Stomach (tissue), 9 donors: ENCODE data around the gene TLE3. TPM values are rescaled to one million over a fixed set of nuclear protein-coding genes. Genes with fewer than 3 reads are reported as not detected.

Experiments used
- DNase-seq, 2 donors: peaks; one replicate each; pipeline versions ENCODE4 v3.0.0 to v3.0.0-alpha.2; 2013 to 2019
- H3K27ac ChIP-seq, 5 donors: fragments of 200-600 bp in 4 of 5; sonication (generic) in 4 of 5; one replicate each; pipeline ENCODE4 v1.5.1; 2013 to 2019; ENCODE audit warnings: mild to moderate bottlenecking in 1 of 5, moderate library complexity in 1 of 5
- H3K27me3 ChIP-seq, 3 donors: fragments of 200-600 bp; sonication (generic); one replicate each; pipeline ENCODE4 v1.5.1; 2017 to 2019; ENCODE audit warnings: mixed run types in 1 of 3
- H3K36me3 ChIP-seq, 4 donors: fragments of 200-600 bp; sonication (generic); 1 replicate in 3 of 4; 2 replicates in 1 of 4; pipeline ENCODE4 v1.5.1; 2016 to 2019
- H3K4me1 ChIP-seq, 4 donors: fragments of 200-600 bp; sonication (generic); one replicate each; pipeline ENCODE4 v1.5.1; 2016 to 2019
- H3K4me3 ChIP-seq, 4 donors: fragments of 200-600 bp; sonication (generic) in 3 of 4; one replicate each; pipeline ENCODE4 v1.5.1; 2016 to 2019; ENCODE audit warnings: mild to moderate bottlenecking in 1 of 4
- H3K9me3 ChIP-seq, 4 donors: fragments of 200-600 bp; sonication (generic); one replicate each; pipeline ENCODE4 v1.5.1; 2016 to 2019
- EP300 ChIP-seq: sonication (generic); formaldehyde crosslinking; IDR thresholded peaks from one replicate; pipeline ENCODE4 v1.6.1; 2017; ENCODE audit warnings: antibody characterized with exemption
- POLR2A ChIP-seq, 4 donors: fragments of 450-650 bp; IDR thresholded peaks; one replicate each; pipeline ENCODE4 v1.6.1; 2016; ENCODE audit warnings: antibody characterized with exemption in 4 of 4, control low read depth in 2 of 4, mild to moderate bottlenecking in 1 of 4, moderate library complexity in 1 of 4
- POLR2AphosphoS5 ChIP-seq, 3 donors: sonication (generic); formaldehyde crosslinking; IDR thresholded peaks; one replicate each; pipeline ENCODE4 v1.6.1; 2016; ENCODE audit warnings: antibody characterized with exemption in 3 of 3
- WGBS, 5 donors: extraction: QIAGEN DNeasy Blood & Tissue Kit in 3 of 5; methylation state at CpG; one replicate each; pipeline versions ENCODE4 v1.1.5 to v1.1.7; 2013 to 2018; 5-methylcytosine and 5-hydroxymethylcytosine counted together
- intact Hi-C: fragments of 100-400 bp; cut with DNase I; formaldehyde crosslinking; loops from one replicate; pipeline ENCODE4 v1.15.1; 2023; ENCODE audit warnings: low total_unique reads
- polyA plus RNA-seq, 3 donors: library from polyadenylated mRNA; stranded (reverse); fragments of 200-250 nt; gene quantifications; one replicate each; pipeline ENCODE4 v1.2.3, GENCODE V29; 2013
- total RNA-seq, 5 donors: library from RNA; depleted of rRNA; stranded (reverse); fragments of >200 nt; gene quantifications; one replicate each; pipeline versions ENCODE4 v1.1.0 to v1.2.3, GENCODE V29; 2014 to 2016
- TF ChIP-seq, protein P1 (sequence below), 7 experiments: fragments of 450-650 bp in 4 of 7; fragments of 200-600 bp in 3 of 7; sonication (generic) in 3 of 7; IDR thresholded peaks; one replicate each; pipeline ENCODE4 v1.5.1; 2016 to 2019; ENCODE audit warnings: antibody characterized with exemption in 7 of 7, control low read depth in 2 of 7, mild to moderate bottlenecking in 1 of 7
- donor health status: healthy with polysubstance abuse.
- donor health status: Bipolar disorder and iron deficiency.
- donor health status: healthy.

Gene TLE3
- total and polyA plus RNA-seq, 8 donors = 13.3 to 186 (median 30.9) TPM

GRCh38 chr15:70008697-70009290, 88.9 kb downstream of the TLE3 start:
- intact Hi-C loops = no loop called here
- Histone ChIP-seq H3K36me3 (no peaks in the 10 kb centered on the region), H3K27ac (no peak overlapping the region), H3K9me3 (no peaks in the 10 kb centered on the region), H3K4me1 (no peaks in the 10 kb centered on the region), H3K4me3 (no peak overlapping the region), H3K27me3 (no peaks in the 10 kb centered on the region)
- 76 to 84% (median 77%) methylated on average over 3 of the region's 3 CpGs for WGBS, 5 donors
- DNase-seq = peak in 1 of 2 donors; percentile 41
- TF ChIP-seq, protein P1, sequence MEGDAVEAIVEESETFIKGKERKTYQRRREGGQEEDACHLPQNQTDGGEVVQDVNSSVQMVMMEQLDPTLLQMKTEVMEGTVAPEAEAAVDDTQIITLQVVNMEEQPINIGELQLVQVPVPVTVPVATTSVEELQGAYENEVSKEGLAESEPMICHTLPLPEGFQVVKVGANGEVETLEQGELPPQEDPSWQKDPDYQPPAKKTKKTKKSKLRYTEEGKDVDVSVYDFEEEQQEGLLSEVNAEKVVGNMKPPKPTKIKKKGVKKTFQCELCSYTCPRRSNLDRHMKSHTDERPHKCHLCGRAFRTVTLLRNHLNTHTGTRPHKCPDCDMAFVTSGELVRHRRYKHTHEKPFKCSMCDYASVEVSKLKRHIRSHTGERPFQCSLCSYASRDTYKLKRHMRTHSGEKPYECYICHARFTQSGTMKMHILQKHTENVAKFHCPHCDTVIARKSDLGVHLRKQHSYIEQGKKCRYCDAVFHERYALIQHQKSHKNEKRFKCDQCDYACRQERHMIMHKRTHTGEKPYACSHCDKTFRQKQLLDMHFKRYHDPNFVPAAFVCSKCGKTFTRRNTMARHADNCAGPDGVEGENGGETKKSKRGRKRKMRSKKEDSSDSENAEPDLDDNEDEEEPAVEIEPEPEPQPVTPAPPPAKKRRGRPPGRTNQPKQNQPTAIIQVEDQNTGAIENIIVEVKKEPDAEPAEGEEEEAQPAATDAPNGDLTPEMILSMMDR (IDR thresholded peaks at IDR 0.05) = no peak
- no peak for TF ChIP-seq POLR2AphosphoS5 (IDR thresholded peaks at IDR 0.05)

GRCh38 chr15:70006259-70007147, 91.2 kb downstream of the TLE3 start:
- no peak overlapping the region for H3K27ac ChIP-seq
- no peak overlapping the region for H3K4me3 ChIP-seq
- no peaks in the 10 kb centered on the region for H3K36me3 ChIP-seq
- 70 to 78% (median 73%) methylated on average over 10 to 12 of the region's 12 CpGs for WGBS, 5 donors
- peaks cover 0 to 13% (median 11%) of the 10 kb centered on the region in 4 donors for H3K9me3 ChIP-seq
- no peaks in the 10 kb centered on the region for H3K27me3 ChIP-seq
- TF ChIP-seq EP300 (no peak), POLR2A (IDR thresholded peaks at IDR 0.05) (no peak), POLR2AphosphoS5 (IDR thresholded peaks at IDR 0.05) (no peak)
- TF ChIP-seq, protein P1 (IDR thresholded peaks at IDR 0.05) = no peak
- intact Hi-C loops = no loop called here
- H3K4me1 ChIP-seq = no peaks in the 10 kb centered on the region
- DNase-seq = no peak

DNA sequence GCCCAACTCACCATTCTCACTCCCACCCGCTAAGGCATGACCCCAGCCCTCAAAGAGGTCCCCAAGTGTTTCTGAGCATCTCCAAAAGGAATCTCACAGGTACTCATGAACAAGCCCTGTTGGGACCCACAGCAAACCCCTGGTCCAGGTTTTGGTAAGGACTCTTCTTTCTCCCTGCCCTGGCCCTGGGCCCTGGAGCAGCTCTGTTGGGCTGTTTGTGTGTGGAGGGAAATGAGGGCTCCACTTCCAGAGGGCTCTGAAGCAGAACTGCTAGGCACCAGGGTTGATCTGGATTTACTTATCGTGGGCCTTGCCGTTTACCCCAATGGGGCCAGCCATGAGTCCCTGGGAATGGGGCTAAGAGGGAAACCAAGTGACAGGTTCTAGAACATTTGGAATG, 92.9 kb downstream of the TLE3 start:
- Histone ChIP-seq H3K27me3 (no peaks in the 10 kb centered on the region), H3K36me3 (no peaks in the 10 kb centered on the region), H3K4me1 (no peaks in the 10 kb centered on the region), H3K27ac (no peak overlapping the region), H3K9me3 (peaks cover 0 to 13% (median 11%) of the 10 kb centered on the region in 4 donors), H3K4me3 (no peak overlapping the region)
- TF ChIP-seq POLR2AphosphoS5 (IDR thresholded peaks at IDR 0.05) (no peak), POLR2A (IDR thresholded peaks at IDR 0.05) (no peak), EP300 (no peak)
- TF ChIP-seq, protein P1 (IDR thresholded peaks at IDR 0.05) = no peak
- intact Hi-C loops = no loop called here
- 92 to 99% (median 95%) methylated on average over 3 of the region's 3 CpGs for WGBS, 5 donors
- no peak for DNase-seq

DNA sequence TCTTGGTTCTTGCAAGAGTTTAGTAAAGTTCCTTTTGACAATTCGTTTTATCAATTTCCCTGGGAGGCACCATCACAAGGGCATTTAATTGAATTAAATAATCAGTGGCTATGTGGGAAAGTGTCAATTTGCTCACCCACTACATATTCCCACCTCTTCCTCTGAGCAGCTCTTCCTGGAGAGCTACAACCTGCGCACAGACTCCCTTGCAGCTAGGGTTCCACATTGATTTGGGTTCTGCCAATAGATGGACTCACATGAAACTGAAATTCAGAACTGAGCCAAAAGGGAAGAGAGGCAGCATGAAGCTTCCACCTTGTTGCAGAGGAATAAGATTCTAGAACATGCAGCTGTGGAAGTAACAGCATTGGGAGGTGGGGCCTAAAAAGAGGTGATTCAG, 94.8 kb downstream of the TLE3 start:
- Histone ChIP-seq H3K27ac (no peak overlapping the region), H3K27me3 (no peaks in the 10 kb centered on the region), H3K36me3 (no peaks in the 10 kb centered on the region), H3K4me3 (no peak overlapping the region), H3K9me3 (peaks cover 0 to 13% (median 11%) of the 10 kb centered on the region in 4 donors), H3K4me1 (peaks cover 0 to 4% (median 0%) of the 10 kb centered on the region in 4 donors)
- no peak for TF ChIP-seq EP300
- TF ChIP-seq, protein P1 (IDR thresholded peaks at IDR 0.05) = no peak
- TF ChIP-seq POLR2AphosphoS5 (IDR thresholded peaks at IDR 0.05) = no peak
- no peak for DNase-seq
- intact Hi-C loops = no loop called here
- 86 to 100% (median 96%) methylated on average over 2 of the region's 2 CpGs for WGBS, 5 donors
